Right cardiac atrium (tissue), 5 donors: Measurements from ENCODE around the gene C12orf75. TPM values are rescaled to one million over a fixed set of nuclear protein-coding genes. Genes with fewer than 3 reads are reported as not detected.
"Not testable (repeated sequence)": the region's sequence is repeated elsewhere in the genome, so short reads cannot be mapped to it uniquely, and the experiment has no call there.

Source experiments
- ATAC-seq, 2 donors: fragments of 200-7000 bp; cut with Tn5 transposase; one replicate each; pipeline versions ENCODE4 v1.8.0 to v1.9.1; 2020; ENCODE audit warnings: moderate library complexity in 2 of 2, mild to moderate bottlenecking in 1 of 2
- DNase-seq, 3 donors: peaks; one replicate each; pipeline ENCODE4 v3.0.0-alpha.2; 2020
- H3K27ac ChIP-seq: one replicate; pipeline ENCODE4 v1.5.1; 2013; ENCODE audit warnings: mild to moderate bottlenecking, low read length, control low read depth, moderate library complexity
- H3K27me3 ChIP-seq: one replicate; pipeline ENCODE4 v1.6.1; 2013; ENCODE audit not compliant: control insufficient read depth, insufficient read depth
- H3K4me1 ChIP-seq: one replicate; pipeline ENCODE4 v1.6.1; 2013; ENCODE audit warnings: low read length; ENCODE audit not compliant: control insufficient read depth, insufficient read depth
- H3K4me3 ChIP-seq: one replicate; pipeline ENCODE4 v1.5.1; 2013; ENCODE audit warnings: low read length, control low read depth
- H3K9me3 ChIP-seq: one replicate; pipeline ENCODE4 v1.6.1; 2013; ENCODE audit warnings: low read length; ENCODE audit not compliant: control insufficient read depth
- WGBS: extraction: QIAGEN DNeasy Blood & Tissue Kit; methylation state at CpG from one replicate; pipeline ENCODE4 v1.1.7; 2013; 5-methylcytosine and 5-hydroxymethylcytosine counted together
- intact Hi-C, 4 donors: fragments of 100-400 bp; cut with DNase I; formaldehyde crosslinking; loops; one replicate each; pipeline versions ENCODE4 v1.11.0 to v1.14.0; 2022 to 2023
- polyA plus RNA-seq: library from polyadenylated mRNA; stranded (reverse); fragments of 200-250 nt; gene quantifications from one replicate; pipeline ENCODE4 v1.2.3, GENCODE V29; 2013
- total RNA-seq, 4 donors: library from RNA; stranded (reverse); fragmentation: NEBNext Ultra II Directional; extraction: Animal tissue kit (Norgen Biotek cat#: 25700); gene quantifications; one replicate each; pipeline ENCODE4 v1.2.1, GENCODE V29; 2021
- donor health status: healthy with polysubstance abuse.
- donor health status: DM: no; HTN: yes; CAD: no.
- donor health status: DM: no; HTN: no; CAD: no.
- donor health status: DM: no; HTN: yes; CAD: no; lungs with severe emphysema.
- donor health status: DM: yes; HTN: yes; CAD: no.

Gene C12orf75
- total and polyA plus RNA-seq, 5 donors: 1.5 to 2.1 (median 1.7) TPM

- no peak overlapping the region for H3K4me3 ChIP-seq
Observed at GRCh38 chr12:105400227-105400626, 69.7 kb downstream of the C12orf75 start.

DNA sequence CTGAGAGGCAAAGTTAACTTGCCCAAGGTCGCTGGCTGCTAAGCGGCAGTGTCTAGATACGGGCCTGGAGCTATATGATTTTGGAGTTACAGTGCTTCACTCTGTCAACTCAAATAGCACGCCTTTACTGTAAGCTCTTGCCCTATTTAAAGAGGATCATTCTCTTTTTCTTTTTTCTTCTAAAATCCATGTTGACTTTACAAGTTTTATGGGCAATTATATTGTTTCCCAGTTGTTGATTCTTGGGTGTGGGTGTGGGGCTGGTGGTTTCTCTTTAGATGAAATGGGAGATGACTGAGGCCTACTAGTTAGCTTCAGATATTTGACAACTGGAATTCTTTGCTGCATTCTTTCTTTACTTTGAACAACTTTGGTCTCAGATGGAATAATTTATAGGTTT, 70.7 kb downstream of the C12orf75 start:
- no peak for DNase-seq
- intact Hi-C loops: no loop called here
- no peaks in the 10 kb centered on the region for H3K27me3 ChIP-seq
- H3K4me1 ChIP-seq: no peaks in the 10 kb centered on the region
- no peak overlapping the region for H3K27ac ChIP-seq
- no peak for ATAC-seq
- H3K9me3 ChIP-seq: no peaks in the 10 kb centered on the region
- no peak overlapping the region for H3K4me3 ChIP-seq
- WGBS: 98% methylated on average over 4 of the region's 4 CpGs

More at GRCh38 chr12:105400227-105400626, 69.7 kb downstream of the C12orf75 start:
- Histone ChIP-seq H3K9me3 (no peaks in the 10 kb centered on the region), H3K27ac (no peak overlapping the region), H3K4me1 (no peaks in the 10 kb centered on the region), H3K27me3 (no peaks in the 10 kb centered on the region)
- WGBS: 95% methylated on average over 4 of the region's 4 CpGs
- no peak for DNase-seq
- no peak for ATAC-seq
- intact Hi-C loops: no loop called here

- no peaks in the 10 kb centered on the region for H3K27me3 ChIP-seq
- no peak overlapping the region for H3K4me3 ChIP-seq
- DNase-seq: no peak
- ATAC-seq: no peak
- intact Hi-C loops: no loop called here
- no peaks in the 10 kb centered on the region for H3K4me1 ChIP-seq
- WGBS: 90% methylated on average over 5 of the region's 5 CpGs
- H3K27ac ChIP-seq: no peak overlapping the region
- no peaks in the 10 kb centered on the region for H3K9me3 ChIP-seq
Observed at GRCh38 chr12:105402366-105402765, 71.9 kb downstream of the C12orf75 start.

DNA sequence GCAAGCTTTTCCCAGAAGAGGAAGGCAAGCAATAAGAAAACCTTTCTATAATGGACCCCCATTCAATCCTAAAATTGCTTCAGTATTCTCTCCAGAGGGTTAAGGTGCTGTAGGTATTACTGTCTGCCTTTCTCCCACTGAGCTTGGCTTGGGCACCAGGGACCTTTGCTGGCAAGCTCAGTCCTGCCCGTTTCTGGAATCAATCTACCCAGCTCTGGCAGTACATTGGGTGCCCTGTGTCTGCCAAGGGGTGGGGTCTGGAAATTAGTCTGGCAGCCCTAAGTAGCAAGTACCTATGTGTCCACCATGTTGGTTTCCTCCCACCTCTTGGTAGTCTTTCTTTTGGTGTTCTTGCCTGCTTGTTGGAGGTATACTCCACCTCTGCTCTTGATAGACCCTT, 72.6 kb downstream of the C12orf75 start:
- ATAC-seq: no peak
- 66% methylated on average over 1 of the region's 1 CpG for WGBS
- Histone ChIP-seq H3K9me3 (no peaks in the 10 kb centered on the region), H3K4me3 (no peak overlapping the region), H3K4me1 (no peaks in the 10 kb centered on the region), H3K27ac (no peak overlapping the region), H3K27me3 (no peaks in the 10 kb centered on the region)
- DNase-seq: no peak
- intact Hi-C loops: no loop called here

DNA sequence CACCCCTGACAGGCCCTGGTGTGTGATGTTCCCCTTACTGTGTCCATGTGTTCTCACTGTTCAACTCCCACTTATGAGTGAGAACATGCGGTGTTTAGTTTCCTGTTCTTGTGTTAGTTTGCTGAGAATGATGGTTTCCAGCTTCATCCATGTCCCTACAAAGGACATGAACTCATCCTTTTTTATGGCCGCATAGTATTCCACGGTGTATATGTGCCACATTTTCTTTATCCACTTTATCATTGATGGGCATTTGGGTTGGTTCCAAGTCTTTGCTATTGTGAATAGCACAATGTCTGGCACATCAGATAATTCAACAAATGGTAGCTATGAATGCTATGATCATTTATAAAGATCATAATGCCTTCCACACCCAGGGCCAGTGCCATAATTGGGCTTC, 73.6 kb downstream of the C12orf75 start:
- WGBS: 97% methylated on average over 3 of the region's 3 CpGs
- intact Hi-C loops, ATAC-seq: not testable (repeated sequence)

GRCh38 chr12:105406497-105406896, 76.0 kb downstream of the C12orf75 start:
- no peaks in the 10 kb centered on the region for H3K9me3 ChIP-seq
- peaks cover 4% of the 10 kb centered on the region for H3K4me1 ChIP-seq
- H3K4me3 ChIP-seq: no peak overlapping the region
- 89% methylated on average over 7 of the region's 7 CpGs for WGBS
- intact Hi-C loops: no loop called here
- no peak overlapping the region for H3K27ac ChIP-seq
- H3K27me3 ChIP-seq: no peaks in the 10 kb centered on the region
- ATAC-seq (no peak), DNase-seq (no peak)

More for the DNA sequence above, 73.6 kb downstream of the C12orf75 start:
- not testable (repeated sequence) for H3K4me1 ChIP-seq, DNase-seq, H3K4me3 ChIP-seq, H3K27me3 ChIP-seq, H3K27ac ChIP-seq, H3K9me3 ChIP-seq

DNA sequence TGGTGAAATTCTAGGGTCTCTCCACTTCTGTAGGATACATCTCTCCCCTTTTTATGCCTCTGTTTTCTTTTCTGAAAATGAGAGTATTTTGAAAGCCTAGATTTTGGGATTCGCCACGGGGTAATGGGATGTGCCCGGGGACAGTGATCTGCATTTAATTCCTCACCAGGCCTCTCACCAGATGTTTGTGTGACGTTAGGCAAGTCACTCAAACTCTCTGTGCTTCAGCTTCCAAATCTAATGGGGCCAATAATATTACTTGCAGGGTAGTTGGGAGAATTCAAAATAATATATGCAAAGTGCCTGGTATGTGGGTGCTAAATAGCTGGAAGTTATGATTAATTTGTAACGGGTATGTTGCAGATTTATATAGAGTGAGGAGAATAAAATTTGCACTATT, 78.8 kb downstream of the C12orf75 start:
- Histone ChIP-seq H3K9me3 (no peaks in the 10 kb centered on the region), H3K27me3 (no peaks in the 10 kb centered on the region), H3K4me1 (peaks cover 5% of the 10 kb centered on the region), H3K4me3 (no peak overlapping the region), H3K27ac (no peak overlapping the region)
- intact Hi-C loops: no loop called here
- 69% methylated on average over 5 of the region's 5 CpGs for whole genome bisulfite sequencing
- ATAC-seq (no peak), DNase-seq (no peak)

- Histone ChIP-seq H3K9me3 (no peaks in the 10 kb centered on the region), H3K4me1 (peaks cover 5% of the 10 kb centered on the region), H3K27ac (peak overlapping the region; percentile 59), H3K27me3 (no peaks in the 10 kb centered on the region), H3K4me3 (peak overlapping the region; percentile 7)
- intact Hi-C loops: loop anchor here in 2 of 4 donors (10.0 kb wide), 2 partner anchors 785 to 815 kb away; no protein-coding TSS in a partner anchor
- 6% methylated on average over 8 of the region's 8 CpGs for WGBS
- ATAC-seq: peak; percentile 91 to 94
- peak; percentile 69 to 89 (median 85) for DNase-seq
Observed at GRCh38 chr12:105409801-105410471, 79.4 kb downstream of the C12orf75 start.

DNA sequence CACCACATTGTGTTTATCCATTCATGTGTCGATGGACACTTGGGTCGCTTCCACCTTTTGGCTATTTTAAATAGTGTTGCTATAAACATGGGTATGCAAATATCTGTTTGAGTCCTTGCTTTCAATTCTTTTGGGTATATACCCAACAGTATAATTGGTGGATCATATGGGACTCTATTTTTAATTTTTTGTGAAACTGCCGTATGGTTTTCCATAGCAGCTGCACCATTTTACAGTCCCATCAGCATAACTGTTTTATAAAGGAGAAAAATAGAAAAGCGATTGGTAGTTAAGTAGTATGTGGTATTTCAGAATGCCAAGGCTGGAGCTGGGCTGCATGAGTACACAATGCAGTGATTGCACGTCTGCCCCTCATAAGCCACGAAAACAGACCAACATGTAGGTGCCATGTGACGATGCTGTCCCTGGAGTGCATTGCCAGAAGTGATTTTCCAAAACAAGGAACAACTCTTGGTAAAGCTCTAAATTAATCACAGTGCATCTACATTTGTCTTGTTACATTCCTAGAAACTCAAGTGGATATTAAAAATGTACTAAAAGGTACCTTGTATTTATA, 83.5 kb downstream of the C12orf75 start:
- no peak overlapping the region for H3K4me3 ChIP-seq
- H3K27ac ChIP-seq: no peak overlapping the region
- 84% methylated on average over 7 of the region's 7 CpGs for WGBS
- no peaks in the 10 kb centered on the region for H3K9me3 ChIP-seq
- no peaks in the 10 kb centered on the region for H3K27me3 ChIP-seq
- intact Hi-C loops: loop anchor here in 2 of 4 donors (10.0 kb wide), 2 partner anchors 781 to 811 kb away; no protein-coding TSS in a partner anchor
- ATAC-seq: no peak
- no peak for DNase-seq
- H3K4me1 ChIP-seq: peaks cover 5% of the 10 kb centered on the region

- Histone ChIP-seq H3K27ac (no peak overlapping the region), H3K9me3 (no peaks in the 10 kb centered on the region), H3K27me3 (no peaks in the 10 kb centered on the region), H3K4me3 (no peak overlapping the region), H3K4me1 (peaks cover 1% of the 10 kb centered on the region)
- intact Hi-C loops: loop anchor here in 2 of 4 donors (10.0 kb wide), 2 partner anchors 777 to 807 kb away; no protein-coding TSS in a partner anchor
- ATAC-seq: no peak
- WGBS: 69% methylated on average over 4 of the region's 4 CpGs
- no peak for DNase-seq
Observed at GRCh38 chr12:105417732-105418131, 87.2 kb downstream of the C12orf75 start.

- no peaks in the 10 kb centered on the region for H3K27me3 ChIP-seq
- H3K9me3 ChIP-seq: no peaks in the 10 kb centered on the region
- DNase-seq (no peak), ATAC-seq (peak in 1 of 2 donors; percentile 11)
- no peak overlapping the region for H3K4me3 ChIP-seq
- no peak overlapping the region for H3K27ac ChIP-seq
- 74% methylated on average over 5 of the region's 5 CpGs for WGBS
- intact Hi-C loops: loop anchor here in 2 of 4 donors (10.0 kb wide), 2 partner anchors 777 to 807 kb away; no protein-coding TSS in a partner anchor
- H3K4me1 ChIP-seq: peaks cover 1% of the 10 kb centered on the region
Observed at GRCh38 chr12:105418229-105418628, 87.7 kb downstream of the C12orf75 start.
